HG02943 (cell line): ENCODE measurements around the gene MTERF2.

Experiments
- ATAC-seq: cut with Tn5 transposase; IDR thresholded peaks from one replicate; pipeline ENCODE4 v1.9.1; 2021; ENCODE audit warnings: mild to moderate bottlenecking, low read depth, moderate library complexity; ENCODE audit not compliant: unreplicated experiment

Gene MTERF2

DNA sequence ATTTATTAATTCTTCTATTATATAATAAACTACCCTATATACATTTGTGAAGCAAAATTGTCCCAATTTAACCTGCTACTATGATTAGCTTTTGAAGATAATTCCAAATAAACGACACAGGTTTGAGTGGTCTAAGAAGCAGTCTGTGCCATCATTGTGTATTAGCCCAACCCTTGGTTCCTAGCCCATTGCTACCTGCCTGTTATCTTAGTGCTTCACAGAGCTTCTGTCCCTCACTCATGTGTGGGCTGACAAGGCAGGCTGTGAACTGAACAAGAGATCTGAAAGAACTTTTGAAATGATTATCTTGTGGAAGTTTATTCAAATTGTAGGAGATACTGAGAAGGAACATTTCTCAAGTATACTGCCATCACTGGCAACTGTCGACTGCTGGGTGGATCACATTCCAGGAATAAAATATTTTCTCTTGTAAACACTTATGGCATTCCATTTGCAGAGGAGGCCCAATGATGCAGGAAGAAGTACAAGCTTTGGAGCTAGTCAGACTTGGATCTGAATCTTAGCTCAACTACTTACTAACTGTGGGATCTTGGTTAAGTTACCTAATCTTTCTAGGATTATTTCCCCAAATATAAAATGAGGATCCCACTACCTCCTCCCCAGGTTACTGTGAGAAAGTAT lies 7.8 kb upstream of the MTERF2 start:
- ATAC-seq: no peak

DNA sequence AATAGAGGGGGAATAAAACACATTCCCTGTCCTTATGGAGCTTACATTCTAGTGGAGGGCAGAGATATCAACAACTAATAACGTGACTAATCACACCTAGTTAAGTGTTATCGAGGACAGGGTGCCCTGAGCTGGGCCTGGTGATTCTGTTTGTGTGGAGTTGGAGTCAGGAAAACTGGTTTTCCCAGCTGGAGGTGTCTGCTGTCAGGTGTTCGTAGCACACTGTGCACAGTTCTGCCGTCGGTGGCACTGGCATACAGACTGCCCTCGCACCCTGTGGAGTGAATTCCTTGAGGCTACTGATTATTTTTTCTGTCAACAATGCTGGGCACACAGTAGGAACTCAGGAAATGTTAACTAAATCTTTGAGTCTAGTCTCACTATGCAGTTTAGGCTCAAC lies 900 bp upstream of the MTERF2 start:
- ATAC-seq: no peak

DNA sequence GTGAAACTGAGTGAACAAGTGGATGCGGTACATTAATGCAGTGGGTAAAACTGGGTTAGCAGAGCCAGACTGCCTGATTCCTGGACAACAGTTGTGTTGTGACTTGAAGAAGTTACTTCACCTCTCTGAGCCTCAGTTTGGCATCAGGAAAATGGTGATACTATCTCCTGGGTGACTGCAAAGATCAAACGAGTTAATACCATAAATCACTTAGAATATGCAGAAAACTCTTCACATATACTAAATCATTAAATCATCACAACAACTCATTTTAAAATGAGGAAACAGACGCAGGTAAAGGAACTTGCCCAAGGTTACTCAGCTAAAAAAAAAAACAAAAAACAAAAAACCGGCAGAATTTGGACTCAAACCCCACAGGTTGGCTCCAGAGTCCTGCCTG lies 811 bp downstream of the MTERF2 start:
- ATAC-seq: peak; percentile 3

DNA sequence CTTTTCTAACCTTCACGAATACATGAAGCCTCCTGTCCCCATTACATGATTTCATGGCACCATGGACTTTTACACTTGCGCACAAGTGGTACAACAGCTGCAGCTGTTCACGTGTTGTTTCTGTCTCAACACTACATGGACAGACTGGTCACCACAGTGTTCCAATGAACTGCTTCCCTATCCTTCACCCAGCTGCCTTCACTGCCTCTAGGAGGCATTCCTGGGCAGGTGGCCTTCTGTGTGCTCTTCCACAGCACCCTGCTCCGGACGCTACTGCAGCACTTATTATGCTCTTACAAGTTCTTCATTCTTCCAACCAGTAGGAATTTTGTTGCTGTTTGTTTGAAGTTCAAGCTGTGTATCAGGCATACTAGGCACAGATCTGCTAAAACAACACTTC lies 1.5 kb downstream of the MTERF2 start:
- no peak for ATAC-seq

DNA sequence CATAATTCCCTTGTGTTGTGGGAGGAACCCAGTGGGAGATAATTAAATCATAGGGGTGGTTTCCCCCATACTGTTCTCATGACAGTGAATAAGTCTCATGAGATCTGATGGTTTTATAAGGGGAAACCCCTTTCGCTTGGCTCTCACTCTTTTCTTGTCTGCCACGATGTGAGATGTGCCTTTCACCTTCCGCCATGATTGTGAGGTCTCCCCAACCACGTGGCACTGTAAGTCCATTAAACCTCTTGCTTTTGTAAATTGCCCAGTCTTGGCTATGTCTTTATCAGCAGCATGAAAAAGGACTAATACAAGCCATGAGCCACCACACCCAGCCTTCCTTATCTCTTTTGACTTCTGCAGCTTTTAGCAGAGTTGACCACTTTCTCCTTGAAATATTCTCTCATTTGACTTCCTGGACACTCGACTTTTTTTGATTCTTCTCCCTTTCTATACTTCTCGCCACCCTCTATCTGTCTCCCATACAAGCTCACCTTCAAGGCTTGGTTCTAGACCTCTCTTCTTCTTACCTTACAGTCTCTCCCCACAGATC lies 2.3 kb downstream of the MTERF2 start:
- ATAC-seq: no peak

DNA sequence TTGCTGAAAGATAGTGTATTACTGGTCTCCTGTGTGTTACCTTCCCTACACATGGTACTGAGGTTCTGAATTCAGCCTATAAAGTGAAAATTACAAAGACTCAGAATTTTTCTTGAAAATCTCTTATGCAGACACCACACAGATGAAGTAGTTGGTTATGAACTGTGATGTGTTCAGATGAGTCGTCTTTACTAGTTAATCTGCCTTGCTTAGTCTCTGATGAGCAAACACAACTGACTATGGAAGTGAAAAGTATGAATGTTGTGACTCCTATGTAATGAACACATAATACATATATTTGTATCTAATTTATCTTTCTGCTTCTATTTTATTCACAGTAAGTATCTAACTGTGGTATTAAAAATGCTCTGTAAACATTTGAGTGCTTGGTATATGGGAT lies 4.7 kb downstream of the MTERF2 start:
- ATAC-seq: no peak

DNA sequence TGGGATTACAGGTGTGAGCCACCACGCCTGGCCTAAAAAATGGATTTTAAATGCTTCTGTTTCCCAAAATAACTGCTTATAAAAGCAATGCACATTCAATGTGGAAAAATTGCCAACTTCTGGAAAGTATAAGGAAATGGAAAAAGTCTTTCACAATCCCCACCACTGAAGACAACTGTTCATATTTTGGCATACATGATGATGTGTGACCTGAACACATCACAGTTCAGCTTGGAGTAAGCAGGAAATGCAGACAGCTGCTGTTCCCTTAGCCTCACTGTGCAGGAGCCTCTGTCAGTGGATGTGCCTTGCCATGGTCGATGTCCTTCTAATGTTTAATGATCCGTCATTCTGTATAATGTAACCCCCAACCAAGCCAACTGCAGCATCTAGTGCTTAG lies 5.2 kb downstream of the MTERF2 start:
- no peak for ATAC-seq

DNA sequence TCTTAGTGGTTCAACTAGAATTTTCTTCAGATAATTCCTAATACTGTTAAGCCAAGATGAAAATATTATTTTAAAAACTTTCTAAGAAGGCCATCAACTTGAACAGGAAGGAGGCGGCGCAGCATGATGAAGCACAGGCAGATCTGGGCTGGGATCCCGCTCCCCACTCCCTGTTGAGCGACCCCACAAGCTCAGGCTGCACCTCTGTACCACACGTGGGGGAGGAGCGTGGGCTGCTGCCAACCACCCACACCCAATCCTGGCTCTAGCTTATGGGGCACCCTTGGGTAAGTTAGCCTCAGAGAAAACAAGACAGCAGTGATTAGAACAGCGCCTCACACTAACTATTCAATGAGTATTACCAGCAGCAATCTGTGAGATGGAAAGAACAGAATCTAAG lies 6.0 kb downstream of the MTERF2 start:
- no peak for ATAC-seq

DNA sequence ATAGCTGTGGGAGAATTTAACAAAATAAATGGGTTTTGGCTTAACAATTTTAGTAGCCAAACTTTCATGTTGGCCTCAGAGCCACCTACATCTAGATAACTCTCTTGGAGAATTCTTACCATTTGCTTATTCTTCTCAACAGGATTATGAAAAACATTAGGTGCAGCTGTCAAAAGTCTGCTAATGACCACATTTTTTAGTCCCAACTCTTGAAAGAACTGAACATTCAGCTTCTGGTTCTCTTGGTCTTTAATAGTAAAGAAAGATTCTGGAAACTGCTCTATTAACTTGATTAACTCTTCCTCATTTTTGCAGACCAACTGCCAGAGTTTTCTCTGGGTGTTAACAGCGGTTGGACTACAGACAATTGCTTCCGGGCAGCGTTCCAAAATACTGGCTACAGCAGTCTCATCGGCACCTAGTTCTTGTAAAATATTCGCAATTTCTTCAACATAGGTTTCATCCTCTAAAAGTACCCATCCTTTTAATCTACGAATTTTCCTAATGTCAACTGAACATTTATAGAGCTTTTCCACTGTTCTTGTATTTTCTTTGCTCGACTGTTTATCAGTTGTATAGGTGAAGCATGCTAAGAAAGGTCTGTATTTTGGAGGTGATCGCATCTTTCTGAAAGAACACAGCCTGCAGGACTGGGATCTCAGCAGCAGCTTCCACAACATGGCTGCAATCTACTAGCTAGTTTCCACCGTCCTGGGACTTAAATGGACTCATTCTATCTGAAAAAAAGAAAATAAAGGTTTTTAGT lies 8.7 kb downstream of the MTERF2 start:
- no peak for ATAC-seq

DNA sequence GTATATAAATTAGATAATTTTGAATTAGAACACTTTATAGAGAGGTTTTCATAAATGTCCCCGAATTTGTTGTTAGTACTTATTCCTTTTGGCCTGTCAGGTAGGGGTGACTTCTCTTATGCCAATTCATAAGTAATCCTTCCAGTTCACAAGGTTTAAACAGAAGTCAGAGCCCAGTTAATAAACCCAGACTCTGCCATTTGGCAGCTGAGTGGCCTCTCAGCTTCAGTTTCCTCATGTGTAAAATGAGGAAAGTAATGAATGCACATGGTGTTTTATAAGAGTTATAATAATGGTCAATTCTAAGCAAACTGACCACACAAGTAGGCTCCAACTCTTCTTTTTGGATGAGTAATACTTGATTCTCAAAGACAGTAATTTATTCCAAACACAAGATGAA lies 10.3 kb downstream of the MTERF2 start:
- ATAC-seq: no peak

DNA sequence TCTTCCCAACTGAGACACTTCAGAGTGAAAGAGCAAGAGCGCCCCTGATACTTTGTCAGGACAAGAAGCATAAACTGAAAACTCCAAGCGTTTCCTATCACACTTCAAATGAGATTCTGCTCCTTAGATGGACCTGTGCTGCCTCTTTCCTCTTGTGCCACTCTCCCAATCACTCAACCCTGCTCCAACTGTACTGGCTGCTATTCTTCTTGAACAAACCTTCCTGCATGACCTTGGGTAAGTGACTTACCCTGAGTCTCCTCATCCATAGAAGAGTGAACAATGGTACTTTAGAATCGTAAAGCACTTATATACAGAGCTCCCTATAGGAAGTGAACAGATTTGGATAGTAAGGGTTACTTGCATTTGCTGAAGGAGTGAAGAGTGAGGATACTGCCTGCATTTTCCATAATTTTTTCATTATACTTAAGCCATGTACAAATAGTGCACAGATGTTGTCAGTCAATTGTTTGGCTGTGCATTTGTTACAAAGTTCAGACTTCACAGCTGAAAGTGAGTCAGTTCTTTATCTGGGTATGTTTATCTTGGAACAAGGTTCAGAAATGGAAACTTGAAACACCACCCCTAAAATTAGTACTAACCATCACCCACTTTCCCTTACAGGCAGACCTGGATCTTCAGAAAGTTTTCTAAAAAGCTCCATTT lies 10.8 kb downstream of the MTERF2 start:
- ATAC-seq: no peak

DNA sequence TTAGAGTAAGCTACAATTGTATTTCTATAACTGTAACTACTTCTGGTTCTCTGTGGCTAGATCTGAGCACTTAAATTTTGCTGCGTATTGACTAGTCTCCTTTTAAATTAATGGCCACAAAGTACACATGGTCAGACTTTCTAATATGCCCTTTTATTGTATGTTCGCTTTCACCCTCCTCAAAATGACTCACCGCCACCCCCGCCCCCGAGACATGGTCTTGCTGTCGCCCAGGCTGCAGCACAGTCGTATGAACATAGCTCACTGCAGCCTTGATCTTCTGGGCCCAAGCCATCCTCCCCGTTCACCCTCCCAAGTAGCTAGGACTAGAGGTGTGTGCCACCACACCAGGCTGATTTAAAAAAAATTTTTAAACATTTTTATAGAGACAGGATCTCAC lies 11.8 kb downstream of the MTERF2 start:
- no peak for ATAC-seq

DNA sequence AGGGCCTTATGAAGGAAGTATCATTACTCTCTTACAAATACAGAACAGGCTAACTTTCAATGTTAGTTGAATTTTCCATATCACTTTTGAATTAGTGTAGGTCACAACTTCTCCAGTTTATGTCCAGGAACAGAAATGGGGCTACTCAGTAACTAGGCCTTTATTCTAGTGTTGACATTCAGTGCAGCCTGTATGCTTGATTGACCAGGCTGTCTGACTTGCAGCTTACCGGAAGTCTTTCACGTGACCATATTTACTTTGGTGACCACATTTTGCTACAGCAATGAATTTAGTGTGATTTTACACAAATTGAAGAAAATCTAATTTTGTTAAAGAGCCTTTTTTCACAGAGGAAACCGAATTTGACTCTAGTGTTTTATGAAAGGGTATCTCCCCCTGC lies 12.4 kb downstream of the MTERF2 start:
- peak; percentile 86 for ATAC-seq

DNA sequence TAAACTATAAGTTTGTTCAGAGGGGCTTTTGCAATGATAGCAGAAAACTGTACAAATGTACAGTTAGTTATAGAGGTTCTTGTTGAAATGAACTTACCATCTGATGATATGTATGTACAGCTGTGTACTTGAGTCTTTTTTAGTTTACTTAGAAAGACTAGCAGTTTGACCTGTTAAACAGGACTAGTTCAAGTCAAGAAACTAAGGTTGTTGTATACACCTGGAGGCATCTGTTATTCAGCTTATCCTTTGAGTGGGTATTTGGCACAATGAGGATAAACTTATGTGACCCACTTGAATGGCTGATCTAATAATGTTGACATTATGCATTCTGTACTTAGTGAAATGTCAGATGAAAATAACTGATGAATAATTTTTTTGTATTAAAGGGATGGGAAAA lies 13.4 kb downstream of the MTERF2 start:
- ATAC-seq: no peak

DNA sequence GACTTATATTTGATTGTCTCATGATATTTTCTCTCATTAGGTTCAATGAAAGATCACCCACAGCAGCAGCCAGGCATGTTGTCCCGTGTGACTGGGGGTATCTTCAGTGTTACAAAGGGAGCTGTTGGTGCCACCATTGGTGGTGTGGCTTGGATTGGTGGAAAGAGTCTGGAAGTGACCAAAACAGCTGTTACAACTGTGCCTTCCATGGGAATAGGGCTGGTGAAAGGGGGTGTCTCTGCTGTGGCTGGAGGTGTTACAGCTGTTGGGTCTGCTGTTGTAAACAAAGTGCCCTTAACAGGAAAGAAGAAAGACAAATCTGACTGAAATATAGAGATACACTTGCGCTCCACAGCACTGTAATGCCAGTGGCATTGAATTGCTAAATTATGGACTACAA lies 15.9 kb downstream of the MTERF2 start:
- no peak for ATAC-seq

DNA sequence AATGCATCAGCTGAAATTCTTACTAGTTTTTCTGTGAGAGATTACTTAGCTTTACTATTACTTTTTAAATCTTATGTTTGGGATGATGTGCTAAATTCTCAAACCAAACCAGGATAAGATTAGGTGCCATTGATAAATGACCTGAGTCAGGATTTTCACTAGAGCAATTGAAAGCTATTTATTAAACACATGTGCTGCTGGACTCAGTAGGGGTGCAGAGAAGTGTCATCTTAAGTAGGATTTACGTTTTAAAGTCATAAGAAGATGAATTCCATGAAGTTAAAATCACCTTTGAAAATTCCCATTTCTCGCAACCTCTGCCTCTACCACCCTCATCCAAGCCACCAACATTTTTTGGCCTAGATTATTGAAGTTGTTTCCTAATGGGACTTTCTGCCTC lies 22.4 kb downstream of the MTERF2 start:
- no peak for ATAC-seq

DNA sequence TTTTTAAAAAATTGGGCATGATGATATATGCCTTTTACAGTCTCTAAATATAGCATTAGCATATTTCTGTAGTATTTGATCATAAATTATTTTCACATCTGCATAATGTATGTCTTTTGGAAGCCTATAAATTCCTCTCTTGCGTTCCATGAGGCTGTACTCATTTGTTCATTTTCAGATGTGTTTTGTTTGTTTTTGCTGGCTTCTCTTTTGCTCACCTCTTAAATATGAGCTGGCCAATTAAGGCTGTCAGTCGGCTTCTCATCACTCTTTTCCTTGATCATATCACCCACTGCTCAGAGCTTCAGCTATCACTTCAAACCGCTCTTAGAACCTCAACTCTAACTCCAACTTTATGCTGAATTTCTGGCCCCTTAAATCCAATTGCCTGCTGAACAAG lies 24.7 kb downstream of the MTERF2 start:
- no peak for ATAC-seq

DNA sequence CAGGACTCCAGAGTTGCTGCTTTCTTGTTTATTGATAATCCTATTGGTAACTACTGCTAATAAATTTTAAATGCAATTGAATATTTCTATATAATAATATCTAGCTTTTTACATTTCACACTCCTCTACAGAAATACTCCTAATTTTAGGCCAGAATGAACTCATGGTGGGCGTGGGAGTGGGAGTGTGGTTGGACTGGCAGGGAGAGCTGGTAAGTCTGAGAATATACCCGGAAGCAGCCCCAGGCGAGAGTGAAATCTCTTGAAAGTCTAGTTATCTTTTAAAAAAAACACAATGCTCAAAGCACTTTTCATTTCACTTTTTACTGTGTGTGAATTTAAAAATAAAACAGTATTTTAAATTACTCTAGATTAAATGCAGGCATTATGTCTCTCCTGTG lies 26.5 kb downstream of the MTERF2 start:
- no peak for ATAC-seq

DNA sequence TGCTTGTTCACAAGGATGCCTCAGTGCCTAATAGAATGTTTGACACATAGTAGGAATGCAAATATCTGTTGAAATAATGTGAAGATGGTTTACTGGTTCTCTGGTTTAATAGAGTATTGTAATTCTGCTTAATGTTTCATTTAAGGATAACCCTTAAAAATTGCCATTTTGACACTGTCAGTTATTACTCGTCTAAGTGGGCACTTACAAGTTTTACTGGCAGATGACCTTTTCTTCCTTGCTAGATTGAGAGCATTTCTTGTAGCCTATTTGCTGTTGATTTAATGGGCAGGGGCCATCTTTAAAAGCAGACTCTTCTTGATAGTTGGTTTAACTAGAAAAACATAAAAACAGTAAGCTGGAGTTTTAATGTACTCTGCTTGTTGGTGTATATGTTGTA lies 29.4 kb downstream of the MTERF2 start:
- no peak for ATAC-seq

DNA sequence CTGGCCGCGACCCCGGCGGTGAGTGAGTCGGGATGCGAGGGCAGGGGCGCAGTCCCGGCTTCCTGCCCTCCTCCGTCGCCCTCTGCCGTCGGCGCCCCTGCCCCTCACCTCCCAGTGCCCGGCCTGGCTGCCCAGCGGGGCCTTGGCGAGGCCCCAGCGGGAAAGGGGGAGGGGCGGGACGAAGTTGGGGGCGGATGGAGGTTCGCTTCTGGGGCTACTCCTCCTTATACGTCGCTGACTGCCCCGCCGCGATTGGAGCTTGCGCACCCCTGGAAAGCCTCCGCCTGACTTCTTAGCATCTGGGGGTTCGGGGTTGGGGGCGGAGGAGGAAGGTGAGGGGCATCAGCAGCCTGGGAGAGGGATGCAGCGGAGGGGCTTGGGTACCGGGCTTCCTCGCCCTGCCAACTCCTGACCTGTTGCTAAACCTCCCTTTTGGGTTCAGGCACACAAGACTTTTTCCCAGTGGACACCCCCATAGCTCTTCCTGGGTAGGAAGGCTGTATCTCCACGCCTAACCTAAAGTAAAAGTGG lies 30.8 kb downstream of the MTERF2 start:
- peak; percentile 38 for ATAC-seq

DNA sequence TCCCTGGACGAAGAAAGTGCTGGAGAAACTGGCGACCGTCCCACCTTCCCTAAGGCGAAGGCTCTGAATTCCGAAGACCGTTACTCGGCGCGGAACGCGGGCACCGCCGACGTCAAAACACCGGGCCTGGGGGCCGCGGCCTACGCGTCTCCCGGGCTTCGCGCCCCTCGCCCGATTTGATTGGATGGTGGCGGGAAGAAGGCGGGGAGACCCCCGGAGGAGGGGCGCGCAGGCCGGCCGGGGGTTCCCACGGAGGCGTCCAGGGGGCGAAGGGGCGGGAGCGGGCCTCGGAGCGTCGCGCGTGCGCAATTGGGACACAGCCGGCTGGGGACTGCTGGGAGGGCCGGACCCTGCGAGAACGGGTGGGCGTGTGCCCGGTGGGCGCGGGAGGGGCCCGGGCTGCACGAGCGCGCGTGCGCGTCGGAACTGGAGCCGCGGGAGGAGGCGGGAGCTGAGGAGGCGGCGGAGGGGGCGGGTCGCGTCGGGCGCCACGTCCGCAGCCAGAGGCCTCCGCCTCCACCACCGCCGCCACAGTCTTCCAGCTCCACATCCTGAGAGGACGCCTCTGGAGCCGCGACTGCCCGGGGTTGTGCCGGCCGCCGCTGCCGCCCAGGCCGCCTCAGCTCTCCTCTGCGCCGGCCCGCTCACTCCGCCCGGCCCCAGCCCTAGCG lies 31.4 kb downstream of the MTERF2 start, which contains the start of gene TMEM263:
Gene TMEM263 (plus strand): TSS at position 531 of the 671 bp plus-strand sequence. CDS start 11,210 bp downstream, outside the sequence.
- ATAC-seq: peak; percentile 70
